ENCODE results near the gene SCARB1. TPM values are rescaled to one million over a fixed set of nuclear protein-coding genes. Genes with fewer than 3 reads are reported as not detected.

The SCARB1 gene
- total RNA-seq, 1 donor from 2014 or later: 6.6 TPM

GRCh38 chr12:124800506-124800905, 63.2 kb downstream of the SCARB1 start:
- H3K27me3 ChIP-seq (ENCODE audit: control insufficient read depth, insufficient read depth, low read length): no peaks in the 10 kb centered on the region
- peaks cover 4% of the 10 kb centered on the region for H3K36me3 ChIP-seq (ENCODE audit: control insufficient read depth, insufficient read depth, low read length)
- FAIRE-seq: no peak
- TF ChIP-seq CTCF (IDR thresholded peaks at IDR 0.05; ENCODE audit: insufficient read depth, low read length, severe bottlenecking): no peak
- H3K4me3 ChIP-seq (ENCODE audit: low read depth, low read length): no peak overlapping the region
- no peak for DNase-seq (ENCODE audit: low read depth)

- Histone ChIP-seq H3K36me3 (ENCODE audit: control insufficient read depth, insufficient read depth, low read length) (peaks cover 4% of the 10 kb centered on the region), H3K27me3 (ENCODE audit: control insufficient read depth, insufficient read depth, low read length) (no peaks in the 10 kb centered on the region), H3K4me3 (ENCODE audit: low read depth, low read length) (no peak overlapping the region)
- TF ChIP-seq CTCF (IDR thresholded peaks at IDR 0.05; ENCODE audit: insufficient read depth, low read length, severe bottlenecking): no peak
- FAIRE-seq (no peak), DNase-seq (ENCODE audit: low read depth) (no peak)
Measured at GRCh38 chr12:124797321-124797720, 66.3 kb downstream of the SCARB1 start.

GRCh38 chr12:124796303-124796960, 67.2 kb downstream of the SCARB1 start:
- FAIRE-seq (no peak), DNase-seq (ENCODE audit: low read depth) (no peak)
- H3K27me3 ChIP-seq (ENCODE audit: control insufficient read depth, insufficient read depth, low read length): no peaks in the 10 kb centered on the region
- H3K4me3 ChIP-seq (ENCODE audit: low read depth, low read length): no peak overlapping the region
- H3K36me3 ChIP-seq (ENCODE audit: control insufficient read depth, insufficient read depth, low read length): peaks cover 6% of the 10 kb centered on the region
- TF ChIP-seq CTCF (IDR thresholded peaks at IDR 0.05; ENCODE audit: insufficient read depth, low read length, severe bottlenecking): no peak

- no peak overlapping the region for H3K4me3 ChIP-seq (ENCODE audit: low read depth, low read length)
- no peak for TF ChIP-seq CTCF (IDR thresholded peaks at IDR 0.05; ENCODE audit: insufficient read depth, low read length, severe bottlenecking)
- DNase-seq (ENCODE audit: low read depth): no peak
- peaks cover 4% of the 10 kb centered on the region for H3K36me3 ChIP-seq (ENCODE audit: control insufficient read depth, insufficient read depth, low read length)
- H3K27me3 ChIP-seq (ENCODE audit: control insufficient read depth, insufficient read depth, low read length): no peaks in the 10 kb centered on the region
- FAIRE-seq: no peak
Measured at GRCh38 chr12:124795081-124795948, 68.3 kb downstream of the SCARB1 start.

GRCh38 chr12:124792961-124793441, 70.7 kb downstream of the SCARB1 start:
- no peak overlapping the region for H3K4me3 ChIP-seq (ENCODE audit: low read depth, low read length)
- H3K36me3 ChIP-seq (ENCODE audit: control insufficient read depth, insufficient read depth, low read length): peaks cover 4% of the 10 kb centered on the region

More at GRCh38 chr12:124792961-124793441, 70.7 kb downstream of the SCARB1 start:
- TF ChIP-seq CTCF (IDR thresholded peaks at IDR 0.05; ENCODE audit: insufficient read depth, low read length, severe bottlenecking): no peak
- DNase-seq (ENCODE audit: low read depth) (no peak), FAIRE-seq (no peak)
- no peaks in the 10 kb centered on the region for H3K27me3 ChIP-seq (ENCODE audit: control insufficient read depth, insufficient read depth, low read length)
